Fibroblast of lung (primary cell): ENCODE data around the gene AMOTL2. TPM values are rescaled to one million over a fixed set of nuclear protein-coding genes. Genes with fewer than 3 reads are reported as not detected.
A peak's percentile ranks its signal among the peaks of the same experiment; 100 is the strongest.

Experiments
- DNase-seq, 2 donors: peaks; one replicate each; pipeline versions ENCODE4 v3.0.0 to v3.0.0-alpha.2; 2010; ENCODE audit warnings: low read depth in 2 of 2
- H2AFZ ChIP-seq: 2 replicates; pipeline ENCODE4 v1.5.1; 2012; ENCODE audit warnings: low read length, control low read depth, inconsistent platforms
- H3K27ac ChIP-seq: 2 replicates; pipeline ENCODE4 v1.5.1; 2011; ENCODE audit warnings: low read length, control low read depth; ENCODE audit not compliant: insufficient read depth
- H3K27me3 ChIP-seq: 2 replicates; pipeline ENCODE4 v1.5.1; 2011; ENCODE audit warnings: mild to moderate bottlenecking, low read length; ENCODE audit not compliant: control insufficient read depth, insufficient read depth
- H3K36me3 ChIP-seq: 2 replicates; pipeline ENCODE4 v1.5.1; 2011; ENCODE audit warnings: low read length; ENCODE audit not compliant: control insufficient read depth, insufficient read depth
- H3K4me1 ChIP-seq: 2 replicates; pipeline ENCODE4 v1.5.1; 2011; ENCODE audit warnings: low read length; ENCODE audit not compliant: control insufficient read depth, insufficient read depth; ENCODE audit errors: extremely low read depth
- H3K4me2 ChIP-seq: 2 replicates; pipeline ENCODE4 v1.5.1; 2011; ENCODE audit warnings: low read length, control low read depth; ENCODE audit not compliant: insufficient read depth; ENCODE audit errors: extremely low read depth
- H3K4me3 ChIP-seq, 4 experiments: fragments of 200-600 bp in 1 of 4; sonication (generic) in 1 of 4; replicated peaks in 1 of 4; 2 replicates each; pipeline ENCODE4 v1.5.1; 2011 to 2016; ENCODE audit warnings: low read length in 4 of 4, low read depth in 3 of 4, mild to moderate bottlenecking in 3 of 4, control low read depth in 2 of 4, inconsistent platforms in 1 of 4, mixed read lengths in 1 of 4; ENCODE audit not compliant: insufficient read depth in 1 of 4; ENCODE audit errors: control extremely low read depth in 1 of 4
- H3K79me2 ChIP-seq: 2 replicates; pipeline ENCODE4 v1.5.1; 2012; ENCODE audit warnings: mild to moderate bottlenecking, low read length, inconsistent platforms; ENCODE audit not compliant: control insufficient read depth, insufficient read depth
- H3K9ac ChIP-seq: 2 replicates; pipeline ENCODE4 v1.5.1; 2011; ENCODE audit warnings: mild to moderate bottlenecking, low read length, control low read depth; ENCODE audit not compliant: insufficient read depth
- H3K9me3 ChIP-seq: 2 replicates; pipeline ENCODE4 v1.5.1; 2012; ENCODE audit warnings: low read depth, low read length; ENCODE audit not compliant: control insufficient read depth, insufficient read depth
- H4K20me1 ChIP-seq: 2 replicates; pipeline ENCODE4 v1.5.1; 2011; ENCODE audit warnings: low read length; ENCODE audit not compliant: control insufficient read depth, insufficient read depth; ENCODE audit errors: extremely low read depth
- EZH2 ChIP-seq: IDR thresholded peaks from 2 replicates; pipeline ENCODE4 v1.5.1; 2012; ENCODE audit warnings: low read length, control low read depth, mild to moderate bottlenecking; ENCODE audit errors: missing control alignments
- polyA plus RNA-seq, 2 donors: library from polyadenylated mRNA; depleted of rRNA in 1 of 2; stranded (reverse) in 1 of 2; unstranded in 1 of 2; fragments of >200 nt; gene quantifications; 2 replicates each; pipeline ENCODE4 v1.2.1, GENCODE V29; 2011 to 2012; ENCODE audit warnings: missing spikeins in 1 of 2
- total RNA-seq: library from RNA; depleted of rRNA; stranded (reverse); fragments of >200 nt; gene quantifications from 2 replicates; pipeline ENCODE4 v1.2.1, GENCODE V29; 2014
- TF ChIP-seq, protein P1 (sequence below), 2 donors: IDR thresholded peaks in 1 of 2; conservative IDR thresholded peaks in 1 of 2; 1 replicate in 1 of 2; 2 replicates in 1 of 2; pipeline ENCODE4 v1.5.1; 2011 to 2012; ENCODE audit warnings: low read length in 2 of 2, control low read depth in 1 of 2, inconsistent platforms in 1 of 2, low read depth in 1 of 2, mild to moderate bottlenecking in 1 of 2

The AMOTL2 gene
- total and polyA plus RNA-seq, 2 donors (not counting 1 experiment from before 2014, with no cell fraction given), result 74.6 to 97.0 TPM

DNA sequence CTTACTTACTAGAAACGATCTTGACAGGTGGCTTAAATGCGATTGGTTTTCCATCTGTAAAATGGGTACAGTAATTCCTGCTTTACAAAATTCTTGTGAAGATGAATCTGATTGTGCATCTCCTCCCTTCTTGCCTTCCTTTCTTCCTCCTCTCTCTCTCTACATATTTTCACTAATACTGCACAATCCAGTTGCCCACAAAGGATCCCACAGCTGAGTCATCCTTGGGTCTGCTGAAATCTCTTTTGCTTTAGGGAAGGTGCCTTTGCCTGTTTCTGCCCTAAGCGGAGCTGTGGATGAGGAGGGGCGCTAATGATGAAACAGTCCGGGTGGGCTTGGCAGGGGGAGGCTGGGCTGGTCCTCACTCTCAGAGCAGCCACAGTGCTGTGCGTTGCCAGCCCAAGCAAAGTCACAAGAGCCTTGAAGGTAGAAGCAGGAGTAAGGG lies 46.1 kb downstream of the AMOTL2 start:
- Histone ChIP-seq H3K27ac (peak overlapping the region; percentile 69), H3K4me1 (peaks cover 52% of the 10 kb centered on the region), H3K27me3 (no peaks in the 10 kb centered on the region), H3K4me2 (peak overlapping the region; percentile 51), H3K79me2 (no peaks in the 10 kb centered on the region), H3K36me3 (no peaks in the 10 kb centered on the region), H3K9ac (no peak overlapping the region), H2AFZ (no peak overlapping the region), H3K4me3 (no peak overlapping the region), H3K9me3 (no peaks in the 10 kb centered on the region), H4K20me1 (no peaks in the 10 kb centered on the region)
- TF ChIP-seq, protein P1, sequence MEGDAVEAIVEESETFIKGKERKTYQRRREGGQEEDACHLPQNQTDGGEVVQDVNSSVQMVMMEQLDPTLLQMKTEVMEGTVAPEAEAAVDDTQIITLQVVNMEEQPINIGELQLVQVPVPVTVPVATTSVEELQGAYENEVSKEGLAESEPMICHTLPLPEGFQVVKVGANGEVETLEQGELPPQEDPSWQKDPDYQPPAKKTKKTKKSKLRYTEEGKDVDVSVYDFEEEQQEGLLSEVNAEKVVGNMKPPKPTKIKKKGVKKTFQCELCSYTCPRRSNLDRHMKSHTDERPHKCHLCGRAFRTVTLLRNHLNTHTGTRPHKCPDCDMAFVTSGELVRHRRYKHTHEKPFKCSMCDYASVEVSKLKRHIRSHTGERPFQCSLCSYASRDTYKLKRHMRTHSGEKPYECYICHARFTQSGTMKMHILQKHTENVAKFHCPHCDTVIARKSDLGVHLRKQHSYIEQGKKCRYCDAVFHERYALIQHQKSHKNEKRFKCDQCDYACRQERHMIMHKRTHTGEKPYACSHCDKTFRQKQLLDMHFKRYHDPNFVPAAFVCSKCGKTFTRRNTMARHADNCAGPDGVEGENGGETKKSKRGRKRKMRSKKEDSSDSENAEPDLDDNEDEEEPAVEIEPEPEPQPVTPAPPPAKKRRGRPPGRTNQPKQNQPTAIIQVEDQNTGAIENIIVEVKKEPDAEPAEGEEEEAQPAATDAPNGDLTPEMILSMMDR (conservative IDR thresholded peaks at IDR 0.05 in 1 of 2, IDR thresholded peaks at IDR 0.05 in 1 of 2; ENCODE audit: low read depth in 1 of 2, low read length in 2 of 2), result no peak
- no peak for TF ChIP-seq EZH2
- DNase-seq, result peak; percentile 89 to 98

DNA sequence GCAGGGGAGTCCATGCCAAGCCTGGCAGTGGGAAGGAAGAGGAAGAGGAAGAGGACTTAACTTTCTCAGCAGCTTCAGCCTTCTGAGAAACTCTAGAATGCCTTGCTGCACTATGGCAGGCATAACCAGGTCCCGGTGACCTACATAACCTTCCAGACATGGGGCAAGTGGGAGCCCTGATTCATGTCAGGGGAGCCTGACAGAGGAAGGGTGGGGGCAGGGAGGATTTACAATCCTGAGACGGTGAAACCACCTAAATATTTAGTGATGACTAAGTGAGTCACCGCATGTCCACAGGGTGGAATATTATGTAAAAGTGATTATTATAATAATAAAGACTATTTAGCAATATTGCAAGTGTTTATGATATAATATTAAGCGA lies 46.7 kb downstream of the AMOTL2 start:
- H3K4me1 ChIP-seq, result peaks cover 50% of the 10 kb centered on the region
- no peaks in the 10 kb centered on the region for H3K36me3 ChIP-seq
- DNase-seq, result peak; percentile 49 to 85
- peak overlapping the region; percentile 44 for H3K4me2 ChIP-seq
- no peaks in the 10 kb centered on the region for H3K27me3 ChIP-seq
- H4K20me1 ChIP-seq, result no peaks in the 10 kb centered on the region
- TF ChIP-seq, protein P1 (conservative IDR thresholded peaks at IDR 0.05 in 1 of 2, IDR thresholded peaks at IDR 0.05 in 1 of 2; ENCODE audit: low read depth in 1 of 2, low read length in 2 of 2), result no peak
- TF ChIP-seq EZH2, result no peak
- H2AFZ ChIP-seq, result no peak overlapping the region
- H3K27ac ChIP-seq, result peak overlapping the region; percentile 79
- H3K4me3 ChIP-seq, result no peak overlapping the region
- H3K79me2 ChIP-seq, result no peaks in the 10 kb centered on the region
- no peaks in the 10 kb centered on the region for H3K9me3 ChIP-seq
- no peak overlapping the region for H3K9ac ChIP-seq

DNA sequence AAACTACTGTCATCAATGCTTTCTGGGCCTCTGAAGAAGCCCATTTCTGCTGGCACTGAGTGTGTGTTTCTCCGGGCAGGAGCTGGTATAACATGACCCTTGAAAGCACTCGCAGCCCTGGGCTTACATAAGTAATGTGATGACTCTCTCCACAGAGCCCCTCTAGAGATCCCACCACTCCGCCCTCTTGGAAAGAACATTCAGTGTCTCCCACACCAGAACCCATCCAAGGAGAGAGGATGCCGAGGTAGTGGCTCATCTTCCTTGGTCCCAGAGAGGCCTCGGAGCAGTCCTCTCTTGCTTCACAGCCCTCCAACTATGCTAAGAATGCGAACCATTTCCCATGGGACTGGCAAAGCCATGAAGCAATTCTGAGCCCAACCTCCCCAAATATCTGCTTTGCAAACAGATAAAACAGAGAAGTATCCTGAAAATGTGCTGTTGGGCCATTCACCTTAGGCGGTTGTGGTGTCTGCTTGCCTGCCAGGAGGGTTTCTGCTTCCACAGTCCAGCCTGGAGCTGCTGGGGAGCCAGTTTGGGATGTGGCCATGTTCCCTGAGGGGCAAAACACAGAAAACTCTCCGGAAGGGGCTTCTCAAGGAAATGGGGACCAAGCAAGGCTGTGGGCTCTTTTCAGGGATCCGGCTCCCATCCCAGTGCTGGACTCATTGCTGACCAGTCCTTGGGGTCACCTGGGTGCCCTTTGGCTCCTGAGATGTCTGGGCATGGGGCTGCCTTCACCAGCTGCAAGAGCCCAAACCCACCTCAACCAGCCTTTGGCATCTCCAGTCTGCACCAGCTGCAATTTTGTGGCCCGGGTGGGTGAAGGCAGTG lies 47.3 kb downstream of the AMOTL2 start:
- H3K9me3 ChIP-seq, result no peaks in the 10 kb centered on the region
- peak; percentile 92 to 99 for DNase-seq
- H3K36me3 ChIP-seq, result no peaks in the 10 kb centered on the region
- peaks cover 46% of the 10 kb centered on the region for H3K4me1 ChIP-seq
- no peak overlapping the region for H2AFZ ChIP-seq
- no peak for TF ChIP-seq EZH2
- TF ChIP-seq, protein P1 (conservative IDR thresholded peaks at IDR 0.05 in 1 of 2, IDR thresholded peaks at IDR 0.05 in 1 of 2; ENCODE audit: low read depth in 1 of 2, low read length in 2 of 2), result no peak
- no peaks in the 10 kb centered on the region for H3K27me3 ChIP-seq
- H3K79me2 ChIP-seq, result no peaks in the 10 kb centered on the region
- no peaks in the 10 kb centered on the region for H4K20me1 ChIP-seq
- peak overlapping the region; percentile 79 for H3K27ac ChIP-seq
- peak overlapping the region; percentile 44 for H3K4me2 ChIP-seq
- H3K9ac ChIP-seq, result no peak overlapping the region
- no peak overlapping the region for H3K4me3 ChIP-seq
